ENCODE measurements around the gene STX16. TPM values are rescaled to one million over a fixed set of nuclear protein-coding genes. Genes with fewer than 3 reads are reported as not detected.

STX16 gene
- total RNA-seq, 4 donors from 2014 or later = 26.1 to 90.4 (median 47.8) TPM

DNA sequence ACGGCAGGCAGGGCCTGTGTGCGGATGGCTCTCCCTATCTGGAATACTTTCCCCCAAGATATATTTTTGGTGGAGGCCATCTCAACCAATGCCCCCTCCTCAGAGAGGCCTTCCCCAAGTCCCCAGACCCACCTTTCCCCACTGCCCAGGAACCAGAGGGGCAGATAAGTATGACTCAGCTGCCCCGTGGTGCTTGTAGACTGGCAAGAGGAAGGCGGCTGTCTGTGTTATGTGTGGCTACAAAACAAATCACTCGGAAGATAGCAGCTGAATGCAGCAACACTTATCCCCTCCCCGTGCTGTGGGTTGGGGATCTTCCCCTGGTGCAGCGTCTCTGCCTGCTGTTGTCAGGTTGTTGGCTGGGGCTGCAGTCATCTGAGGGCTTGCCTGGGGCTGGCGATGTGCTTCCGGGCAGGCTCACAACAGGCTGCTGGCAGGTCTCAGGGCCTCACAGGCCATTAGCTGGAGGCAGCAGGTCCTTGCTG, 48.6 kb downstream of the STX16 start:
- WGBS, 2 donors (ENCODE audit: low coverage in 1 of 2) = 72% methylated on average over 5 of the region's 9 CpGs; no CpG with 5 or more reads in 1 of the 2 donors
- TF ChIP-seq, protein P1, sequence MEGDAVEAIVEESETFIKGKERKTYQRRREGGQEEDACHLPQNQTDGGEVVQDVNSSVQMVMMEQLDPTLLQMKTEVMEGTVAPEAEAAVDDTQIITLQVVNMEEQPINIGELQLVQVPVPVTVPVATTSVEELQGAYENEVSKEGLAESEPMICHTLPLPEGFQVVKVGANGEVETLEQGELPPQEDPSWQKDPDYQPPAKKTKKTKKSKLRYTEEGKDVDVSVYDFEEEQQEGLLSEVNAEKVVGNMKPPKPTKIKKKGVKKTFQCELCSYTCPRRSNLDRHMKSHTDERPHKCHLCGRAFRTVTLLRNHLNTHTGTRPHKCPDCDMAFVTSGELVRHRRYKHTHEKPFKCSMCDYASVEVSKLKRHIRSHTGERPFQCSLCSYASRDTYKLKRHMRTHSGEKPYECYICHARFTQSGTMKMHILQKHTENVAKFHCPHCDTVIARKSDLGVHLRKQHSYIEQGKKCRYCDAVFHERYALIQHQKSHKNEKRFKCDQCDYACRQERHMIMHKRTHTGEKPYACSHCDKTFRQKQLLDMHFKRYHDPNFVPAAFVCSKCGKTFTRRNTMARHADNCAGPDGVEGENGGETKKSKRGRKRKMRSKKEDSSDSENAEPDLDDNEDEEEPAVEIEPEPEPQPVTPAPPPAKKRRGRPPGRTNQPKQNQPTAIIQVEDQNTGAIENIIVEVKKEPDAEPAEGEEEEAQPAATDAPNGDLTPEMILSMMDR (IDR thresholded peaks at IDR 0.05) = no peak
- TF ChIP-seq EP300 (IDR thresholded peaks at IDR 0.05) = no peak
- no peak for TF ChIP-seq POLR2A (IDR thresholded peaks at IDR 0.05)
- no peak for TF ChIP-seq POLR2AphosphoS5 (IDR thresholded peaks at IDR 0.05)
- no peak overlapping the region for H3K4me3 ChIP-seq
- peaks cover 0 to 97% of the 10 kb centered on the region in 2 donors for H3K36me3 ChIP-seq
- no peaks in the 10 kb centered on the region for H3K27me3 ChIP-seq
- ATAC-seq = peak; percentile 16
- H3K9me3 ChIP-seq = no peaks in the 10 kb centered on the region
- H3K4me1 ChIP-seq = peaks cover 0 to 17% (median 2%) of the 10 kb centered on the region in 3 donors
- peak overlapping the region in 3 of 4 donors; percentile 46 to 70 (median 57) for H3K27ac ChIP-seq

DNA sequence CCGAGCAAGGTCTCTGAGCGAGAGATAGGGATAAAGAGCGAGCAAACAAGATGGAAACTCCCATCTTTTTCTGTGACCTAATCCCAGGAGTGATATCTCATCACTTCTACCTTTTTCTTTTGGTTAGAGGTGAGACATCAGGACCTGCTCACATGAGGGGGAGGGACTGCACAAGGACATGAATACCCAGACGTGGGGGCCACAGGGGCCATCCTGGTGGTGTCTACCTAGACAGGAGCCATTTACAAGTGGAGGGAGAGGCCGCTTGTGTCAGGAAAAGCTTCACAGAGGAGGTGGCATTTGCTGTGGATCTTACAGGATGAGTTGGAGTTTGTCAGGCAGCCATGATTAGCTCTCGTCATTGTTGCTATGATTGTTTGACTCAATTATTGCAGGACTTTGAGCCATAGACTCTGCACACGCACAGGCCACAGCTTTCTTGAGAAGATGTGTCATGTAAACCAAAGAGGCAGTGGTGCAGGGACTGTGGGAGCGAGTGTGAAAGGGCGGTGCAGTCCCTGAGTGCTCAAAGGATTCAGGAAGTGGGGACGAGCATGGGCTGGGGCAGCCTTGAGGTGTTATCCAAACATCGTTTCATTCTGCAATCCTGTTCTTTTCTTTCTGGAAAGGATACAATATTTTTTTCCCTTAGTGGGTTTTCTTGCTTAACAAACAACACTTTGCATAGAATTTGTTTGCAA, 49.2 kb downstream of the STX16 start:
- H3K9me3 ChIP-seq = no peaks in the 10 kb centered on the region
- no peak overlapping the region for H3K4me3 ChIP-seq
- peaks cover 0 to 12% (median 0%) of the 10 kb centered on the region in 3 donors for H3K4me1 ChIP-seq
- H3K27me3 ChIP-seq = no peaks in the 10 kb centered on the region
- TF ChIP-seq, protein P1 (IDR thresholded peaks at IDR 0.05) = no peak
- TF ChIP-seq POLR2A (IDR thresholded peaks at IDR 0.05) (no peak), EP300 (IDR thresholded peaks at IDR 0.05) (no peak), POLR2AphosphoS5 (IDR thresholded peaks at IDR 0.05) (no peak)
- peak overlapping the region in 3 of 4 donors; percentile 46 to 70 (median 57) for H3K27ac ChIP-seq
- WGBS, 2 donors (ENCODE audit: low coverage in 1 of 2) = 73 to 80% methylated on average over 11 of the region's 11 CpGs
- ATAC-seq = peak; percentile 46
- H3K36me3 ChIP-seq = peaks cover 0 to 100% of the 10 kb centered on the region in 2 donors

DNA sequence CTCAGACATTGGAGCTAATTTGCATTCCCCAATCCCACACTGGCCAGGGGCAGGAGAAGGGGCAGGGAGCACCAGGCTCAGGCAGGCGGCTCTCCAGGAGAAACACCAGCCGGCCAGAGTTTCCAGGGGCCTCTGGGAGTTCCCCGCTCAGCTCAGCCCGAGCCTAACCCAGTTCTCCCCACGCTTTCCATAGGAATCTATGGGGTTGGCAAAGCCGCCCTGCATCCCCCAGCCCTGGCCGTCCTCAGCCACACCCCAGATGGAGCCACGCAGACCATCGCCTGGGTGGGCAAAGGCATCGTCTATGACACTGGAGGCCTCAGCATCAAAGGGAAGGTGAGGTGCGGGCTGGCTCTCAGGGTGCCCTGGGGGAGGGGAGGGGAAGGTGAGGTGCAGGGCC, 49.7 kb downstream of the STX16 start:
- H3K36me3 ChIP-seq = peaks cover 0 to 100% of the 10 kb centered on the region in 2 donors
- no CpG with 5 or more reads among the region's 11 CpGs for WGBS, 2 donors (ENCODE audit: low coverage in 1 of 2)
- ATAC-seq = peak; percentile 12

DNA sequence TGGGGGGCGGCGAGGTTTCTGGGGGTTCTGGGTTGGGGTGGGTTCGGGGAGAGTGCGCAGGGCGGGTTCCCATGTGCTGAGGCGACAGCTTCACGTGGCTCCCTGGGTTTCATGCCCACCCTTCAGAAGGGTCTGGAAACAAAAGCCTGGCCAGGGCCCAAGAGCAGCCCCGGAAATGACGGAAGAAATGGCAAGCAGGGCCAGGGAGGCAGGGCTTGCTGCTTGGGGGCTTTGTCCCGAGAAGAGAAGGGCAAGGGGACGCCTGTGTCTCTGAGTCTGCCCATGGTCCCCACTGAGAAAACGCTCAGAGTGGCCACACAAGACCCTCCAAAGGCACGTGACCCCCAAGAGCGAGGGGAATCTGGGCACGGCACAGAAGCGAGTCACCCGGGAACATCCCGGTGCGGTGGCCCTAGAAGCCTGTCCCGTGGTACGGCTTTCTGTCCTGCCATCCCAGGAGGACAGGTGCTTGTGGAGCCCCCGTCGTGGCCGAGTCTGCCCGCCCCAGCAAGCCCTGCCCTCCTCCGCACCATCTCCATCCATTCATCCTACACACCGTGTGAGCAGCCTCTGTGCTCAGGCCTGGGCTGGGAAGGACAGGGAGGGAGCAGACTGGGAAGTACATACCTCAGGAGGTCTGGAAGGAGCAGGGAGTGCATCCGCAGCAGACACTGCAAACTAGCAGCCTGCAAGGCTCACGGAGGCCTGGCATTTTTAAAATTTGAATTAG, 50.5 kb downstream of the STX16 start:
- 91% methylated on average over 4 of the region's 29 CpGs; no CpG with 5 or more reads in 1 of the 2 donors for WGBS, 2 donors (ENCODE audit: low coverage in 1 of 2)
- Histone ChIP-seq H3K27ac (peak overlapping the region in 1 of 4 donors; percentile 9), H3K27me3 (no peaks in the 10 kb centered on the region), H3K4me1 (peaks cover 0 to 12% (median 0%) of the 10 kb centered on the region in 3 donors), H3K36me3 (peaks cover 0 to 100% of the 10 kb centered on the region in 2 donors), H3K9me3 (no peaks in the 10 kb centered on the region), H3K4me3 (no peak overlapping the region)
- no peak for TF ChIP-seq POLR2AphosphoS5 (IDR thresholded peaks at IDR 0.05)
- no peak for ATAC-seq

More for the DNA sequence above, 49.7 kb downstream of the STX16 start:
- Histone ChIP-seq H3K4me3 (no peak overlapping the region), H3K27me3 (no peaks in the 10 kb centered on the region), H3K9me3 (no peaks in the 10 kb centered on the region), H3K4me1 (peaks cover 0 to 12% (median 0%) of the 10 kb centered on the region in 3 donors), H3K27ac (peak overlapping the region in 2 of 4 donors; percentile 9 to 57)
- TF ChIP-seq, protein P1 (IDR thresholded peaks at IDR 0.05) = no peak
- no peak for TF ChIP-seq EP300 (IDR thresholded peaks at IDR 0.05)
- no peak for TF ChIP-seq POLR2AphosphoS5 (IDR thresholded peaks at IDR 0.05)
- no peak for TF ChIP-seq POLR2A (IDR thresholded peaks at IDR 0.05)

GRCh38 chr20:58702161-58702510, 51.1 kb downstream of the STX16 start:
- ATAC-seq = no peak
- 100% methylated on average over 3 of the region's 9 CpGs; no CpG with 5 or more reads in 1 of the 2 donors for WGBS, 2 donors (ENCODE audit: low coverage in 1 of 2)
- Histone ChIP-seq H3K9me3 (no peaks in the 10 kb centered on the region), H3K36me3 (peaks cover 0 to 100% of the 10 kb centered on the region in 2 donors), H3K27me3 (no peaks in the 10 kb centered on the region), H3K4me3 (no peak overlapping the region), H3K4me1 (peaks cover 0 to 12% (median 0%) of the 10 kb centered on the region in 3 donors), H3K27ac (no peak overlapping the region)
- TF ChIP-seq POLR2A (IDR thresholded peaks at IDR 0.05) = no peak
- TF ChIP-seq POLR2AphosphoS5 (IDR thresholded peaks at IDR 0.05) = no peak
- TF ChIP-seq, protein P1 (IDR thresholded peaks at IDR 0.05) = no peak
- no peak for TF ChIP-seq EP300 (IDR thresholded peaks at IDR 0.05)

Measured in gastroesophageal sphincter (tissue), 4 donors.